Activated CD8-positive, alpha-beta memory T cell treated with anti-CD3 and anti-CD28 coated beads, Interleukin-2, amount 50 U/mL, for 24 hours (primary cell): Measurements from ENCODE around the gene MUC21.
"Not testable (repeated sequence)": the region's sequence is repeated elsewhere in the genome, so short reads cannot be mapped to it uniquely, and the experiment has no call there.

Source experiments
- DNase-seq: peaks from one replicate; pipeline ENCODE4 v3.0.0-alpha.2; 2020; ENCODE audit errors: extremely low read depth

The MUC21 gene

GRCh38 chr6:31008165-31008564 is 24.6 kb downstream of the MUC21 start:
- no peak for DNase-seq

GRCh38 chr6:31009731-31010130 is 26.2 kb downstream of the MUC21 start:
- no peak for DNase-seq

DNA sequence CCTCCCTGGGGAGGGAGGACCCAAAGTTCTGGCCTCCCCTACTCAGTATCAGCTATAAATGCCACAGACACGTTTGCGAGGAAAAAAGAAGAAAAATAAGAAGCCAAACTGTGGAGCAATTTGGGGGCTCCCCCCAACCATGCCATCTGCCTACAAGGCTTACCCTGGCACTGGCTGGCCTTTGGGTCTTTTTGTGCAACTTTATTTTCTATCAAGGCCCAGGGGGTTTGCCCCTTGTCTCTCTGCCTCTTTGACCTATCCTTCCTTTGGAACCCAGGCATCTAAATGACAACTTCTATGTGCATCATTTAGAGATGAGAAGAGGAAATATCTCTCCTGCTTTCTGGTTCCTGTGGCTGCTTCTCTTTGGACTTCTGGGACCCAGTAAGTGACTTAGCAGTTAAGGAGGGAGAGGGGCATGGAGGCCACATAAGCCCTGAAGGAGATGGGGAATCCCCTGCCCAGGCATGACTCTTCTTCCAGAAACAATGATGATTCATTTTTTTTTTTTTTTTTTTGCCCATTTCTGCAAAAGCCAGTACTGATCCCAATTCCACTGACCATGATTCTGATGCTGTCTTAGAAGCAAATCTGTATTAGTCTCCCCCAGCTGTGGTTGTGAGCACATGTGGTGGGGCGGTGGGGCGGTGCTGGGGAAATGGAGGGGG is 27.0 kb downstream of the MUC21 start, which contains the start of gene MUC22:
Gene MUC22 (plus strand): TSS at position 82 of the 668 bp plus-strand sequence. CDS start 233 bp downstream, at position 315.
- no peak for DNase-seq

DNA sequence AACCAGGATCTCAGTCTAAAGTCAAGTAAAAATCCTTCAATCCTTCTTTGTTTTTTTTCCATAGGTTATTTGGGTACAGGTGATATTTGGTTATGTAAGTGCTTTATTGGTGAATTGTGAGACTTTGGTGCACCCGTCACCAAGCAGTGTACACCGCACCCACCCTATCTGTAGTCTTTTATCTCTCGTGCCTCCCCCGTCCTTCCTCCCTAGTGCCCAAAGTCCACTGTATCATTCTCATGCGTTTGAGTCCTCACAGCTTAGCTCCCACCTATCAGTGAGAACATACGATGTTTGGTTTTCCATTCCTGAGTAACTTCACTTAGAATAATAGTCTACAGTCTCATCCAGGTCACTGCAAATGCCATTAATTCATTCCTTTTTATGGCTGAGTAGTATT is 27.6 kb downstream of the MUC21 start:
- DNase-seq = no peak

DNA sequence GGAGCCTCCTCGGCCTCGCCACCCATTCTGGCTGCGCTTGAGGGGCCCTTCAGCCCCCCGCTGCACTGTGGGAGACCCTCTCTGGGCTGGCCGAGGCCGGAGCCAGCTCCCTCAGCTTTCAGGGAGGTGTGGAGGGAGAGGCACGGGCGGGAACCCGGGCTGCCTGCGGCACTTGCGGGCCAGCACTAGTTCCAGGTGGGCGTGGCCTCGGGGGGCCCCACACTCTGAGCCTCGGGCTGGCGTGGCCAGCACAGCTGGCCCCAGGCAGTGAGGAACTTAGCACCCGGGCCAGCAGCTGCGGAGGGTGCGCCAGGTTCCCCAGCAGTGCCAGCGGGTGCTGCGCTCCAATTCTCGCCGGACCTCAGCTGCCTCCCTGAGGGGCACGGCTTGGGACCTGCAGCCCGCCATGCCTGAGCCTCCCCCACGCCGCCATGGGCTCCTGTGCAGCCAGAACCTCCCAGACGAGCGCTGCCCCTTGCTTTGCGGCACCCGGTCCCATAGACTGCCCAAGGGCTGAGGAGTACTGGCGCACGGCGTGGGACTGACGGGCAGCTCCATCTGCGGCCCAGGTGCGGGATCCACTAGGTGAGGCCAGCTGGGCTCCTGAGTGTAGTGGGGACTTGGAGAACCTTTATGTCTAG is 33.3 kb downstream of the MUC21 start:
- DNase-seq = no peak

- DNase-seq = not testable (repeated sequence)
Observed at GRCh38 chr6:31017436-31017835, 33.9 kb downstream of the MUC21 start.

DNA sequence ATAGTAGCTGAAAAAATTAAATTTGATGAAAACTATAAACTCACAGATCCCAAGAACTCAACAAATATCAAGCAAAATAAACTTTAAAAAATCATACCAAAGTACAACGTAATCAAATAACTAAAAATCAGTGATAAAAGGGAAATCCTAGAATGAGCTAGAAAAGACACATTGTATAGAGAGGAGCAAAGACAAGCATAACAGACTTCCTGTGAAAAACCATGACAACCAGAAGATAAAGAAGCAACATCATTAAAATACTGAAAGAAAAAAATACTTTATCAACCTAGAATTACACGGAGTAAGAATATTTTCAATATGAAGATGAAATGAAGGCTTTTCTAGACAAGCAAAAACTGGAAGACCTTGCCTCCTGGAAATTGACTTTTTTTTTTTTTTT is 36.5 kb downstream of the MUC21 start:
- DNase-seq = no peak

DNA sequence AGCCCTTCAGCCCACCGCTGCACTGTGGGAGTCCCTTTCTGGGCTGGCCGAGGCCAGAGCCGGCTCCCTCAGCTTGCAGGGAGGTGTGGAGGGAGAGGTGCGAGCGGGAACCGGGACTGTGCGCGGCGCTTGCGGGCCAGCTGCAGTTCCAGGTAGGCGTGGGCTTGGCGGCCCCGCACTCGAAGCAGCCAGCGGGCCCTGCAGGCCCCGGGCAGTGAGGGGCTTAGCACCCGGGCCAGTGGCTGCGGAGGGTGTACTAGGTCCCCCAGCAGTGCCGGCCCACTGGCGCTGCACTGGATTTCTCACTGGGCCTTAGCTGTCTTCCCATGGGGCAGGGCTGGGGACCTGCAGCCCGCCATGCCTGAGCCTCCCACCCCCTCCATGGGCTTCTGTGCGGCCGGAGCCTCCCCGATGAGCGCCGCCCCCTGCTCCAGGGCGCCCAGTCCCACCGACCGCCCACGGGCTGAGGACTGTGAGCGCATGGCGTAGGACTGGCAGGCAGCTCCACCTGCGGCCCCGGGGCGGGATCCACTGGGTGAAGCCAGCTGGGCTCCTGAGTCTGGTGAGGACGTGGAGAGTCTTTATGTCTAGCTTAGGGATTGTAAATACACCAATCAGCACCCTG is 37.2 kb downstream of the MUC21 start:
- DNase-seq = not testable (repeated sequence)

DNA sequence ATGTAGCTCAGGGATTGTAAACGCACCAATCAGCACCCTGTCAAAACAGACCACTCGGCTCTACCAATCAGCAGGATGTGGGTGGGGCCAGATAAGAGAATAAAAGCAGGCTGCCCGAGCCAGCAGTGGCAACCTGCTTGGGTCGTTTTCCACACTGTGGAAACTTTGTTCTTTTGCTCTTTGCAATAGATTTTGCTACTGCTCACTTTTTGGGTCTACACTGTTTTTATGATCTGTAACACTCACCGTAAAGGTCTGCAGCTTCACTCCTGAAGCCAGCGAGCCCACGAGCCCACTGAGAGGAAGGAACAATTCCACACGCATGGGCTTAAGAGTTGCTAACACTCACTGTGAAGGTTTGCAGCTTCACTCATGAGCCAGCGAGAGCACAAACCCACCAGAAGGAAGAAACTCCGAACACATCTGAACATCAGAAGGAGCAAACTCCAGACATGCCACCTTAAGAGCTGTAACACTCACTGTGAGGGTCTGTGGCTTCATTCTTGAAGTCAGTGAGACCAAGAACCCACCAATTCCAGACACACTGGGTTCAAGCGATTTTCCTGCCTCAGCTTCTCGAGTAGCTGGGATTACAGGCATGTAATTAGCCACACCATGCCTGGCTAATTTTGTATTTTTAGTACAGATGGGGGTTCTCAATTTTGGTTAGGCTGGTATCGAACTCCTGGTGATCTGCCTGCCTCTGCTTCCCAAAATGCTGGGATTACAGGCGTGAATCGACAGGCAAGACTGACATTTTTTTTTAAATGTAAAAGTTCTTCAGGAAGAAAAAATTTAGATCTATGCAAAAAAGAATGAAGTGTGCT is 38.4 kb downstream of the MUC21 start:
- not testable (repeated sequence) for DNase-seq

- DNase-seq = no peak
Observed at GRCh38 chr6:31025595-31025994, 42.1 kb downstream of the MUC21 start.

- no peak for DNase-seq
Observed at GRCh38 chr6:31031095-31031494, 47.6 kb downstream of the MUC21 start.

DNA sequence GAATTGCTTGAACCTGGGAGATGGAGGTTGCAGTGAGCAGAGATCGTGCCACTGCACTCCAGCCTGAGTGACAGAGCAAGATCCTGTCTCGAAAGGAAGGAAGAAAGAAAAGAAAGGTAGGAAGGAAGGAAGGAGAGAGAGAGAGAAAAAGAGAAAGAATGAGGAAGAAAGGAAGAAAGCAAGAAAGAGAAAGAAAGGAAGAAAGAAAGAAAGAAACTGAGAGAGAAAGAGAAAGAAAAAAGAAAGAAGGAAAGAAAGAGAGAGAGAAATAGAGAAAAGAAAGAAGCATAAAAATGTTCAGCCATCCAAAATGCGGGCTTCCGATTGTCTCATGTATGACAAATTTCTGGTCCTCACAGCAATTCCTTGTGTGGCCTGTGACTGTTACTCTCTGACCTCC is 49.6 kb downstream of the MUC21 start:
- no peak for DNase-seq

GRCh38 chr6:31035862-31036497 is 52.5 kb downstream of the MUC21 start:
- no peak for DNase-seq

- DNase-seq = no peak
Observed at GRCh38 chr6:31037169-31037568, 53.7 kb downstream of the MUC21 start.

DNA sequence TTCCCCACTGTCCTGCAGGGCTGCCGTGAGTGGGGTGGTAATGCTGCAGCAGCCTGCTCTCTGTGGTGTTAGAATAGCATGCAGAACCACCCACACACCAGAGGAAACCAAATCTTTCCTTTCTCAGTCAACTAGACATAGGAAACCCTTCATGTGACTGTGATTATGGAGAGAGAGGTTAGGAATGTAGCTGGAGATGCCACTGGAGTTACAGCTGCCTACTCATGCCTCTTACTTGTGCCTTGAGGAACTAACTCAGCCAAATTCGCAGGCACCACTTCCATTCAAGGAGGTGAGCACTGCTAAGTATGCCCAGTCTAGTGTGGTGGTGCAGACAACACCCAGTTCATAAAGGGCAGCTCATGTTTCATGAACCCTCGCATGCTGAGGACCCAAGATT is 54.2 kb downstream of the MUC21 start:
- DNase-seq = no peak

- DNase-seq = no peak
Observed at GRCh38 chr6:31038559-31038958, 55.0 kb downstream of the MUC21 start.
